ENCODE results near the gene MID1IP1.

MID1IP1 gene

DNA sequence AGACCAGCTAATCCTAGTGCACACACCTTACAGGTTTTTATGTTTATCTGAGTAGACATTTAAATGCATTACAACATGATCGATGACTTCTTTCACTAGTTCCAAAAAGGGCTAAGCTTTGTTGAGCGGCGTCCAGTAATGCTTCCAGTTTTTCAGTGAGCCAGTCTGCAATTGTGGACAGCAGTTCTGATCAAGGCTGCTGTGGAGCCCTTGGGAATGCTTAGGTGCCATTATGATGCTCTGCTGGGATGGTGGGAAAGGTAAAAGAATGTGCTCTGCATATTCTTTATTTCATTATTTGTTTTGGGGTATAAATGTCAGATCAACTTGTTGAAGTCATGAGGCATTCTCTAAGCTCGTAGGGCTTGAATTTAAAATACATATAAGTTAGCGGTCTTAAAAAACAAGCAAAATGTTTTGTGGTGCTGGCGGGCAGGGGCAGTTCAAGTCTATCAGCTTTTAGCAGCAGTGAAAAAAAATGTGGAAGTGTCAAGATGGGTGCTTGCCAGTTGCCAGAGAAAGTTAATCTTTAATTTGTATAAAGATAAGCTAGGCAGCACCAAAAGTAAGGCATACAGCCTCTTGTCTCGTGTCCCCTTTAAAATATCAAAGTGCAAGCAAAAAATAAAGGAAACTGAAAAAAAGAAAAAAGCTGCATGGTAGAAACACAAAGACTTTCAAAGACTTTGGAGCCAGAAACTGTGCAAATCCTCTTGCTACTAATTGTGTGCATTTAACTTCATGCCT lies 5.8 kb downstream of the MID1IP1 start:
- peak; percentile 62 for DNase-seq
- in situ Hi-C loops (cut with MboI; ENCODE audit: low pct_unique_long_range_greater_than_20kb, low sequenced_read_pairs), result loop anchor here (25.0 kb wide), 1 partner anchor 180 kb away; no protein-coding TSS in a partner anchor

DNA sequence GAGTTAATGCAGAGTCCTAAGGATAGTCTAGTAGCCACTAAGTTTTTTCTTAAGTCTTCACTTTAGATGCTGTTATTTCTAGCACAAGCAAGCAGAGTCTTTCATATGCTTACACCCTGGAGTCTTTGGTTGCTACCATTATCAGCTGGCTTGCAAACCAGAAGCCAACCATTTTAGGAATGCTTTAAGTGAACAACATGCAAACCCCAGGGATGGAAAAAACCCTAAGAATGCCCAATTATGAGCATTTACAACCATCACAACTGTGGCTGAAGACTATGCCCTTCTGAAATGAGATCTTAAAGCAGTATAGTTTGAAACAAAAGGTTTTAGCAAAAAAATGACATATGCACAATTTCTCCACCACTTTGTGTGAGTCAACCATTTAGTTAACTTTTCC lies 6.6 kb downstream of the MID1IP1 start:
- no peak for DNase-seq
- in situ Hi-C loops (cut with MboI; ENCODE audit: low pct_unique_long_range_greater_than_20kb, low sequenced_read_pairs), result loop anchor here (25.0 kb wide), 1 partner anchor 179 kb away; no protein-coding TSS in a partner anchor

DNA sequence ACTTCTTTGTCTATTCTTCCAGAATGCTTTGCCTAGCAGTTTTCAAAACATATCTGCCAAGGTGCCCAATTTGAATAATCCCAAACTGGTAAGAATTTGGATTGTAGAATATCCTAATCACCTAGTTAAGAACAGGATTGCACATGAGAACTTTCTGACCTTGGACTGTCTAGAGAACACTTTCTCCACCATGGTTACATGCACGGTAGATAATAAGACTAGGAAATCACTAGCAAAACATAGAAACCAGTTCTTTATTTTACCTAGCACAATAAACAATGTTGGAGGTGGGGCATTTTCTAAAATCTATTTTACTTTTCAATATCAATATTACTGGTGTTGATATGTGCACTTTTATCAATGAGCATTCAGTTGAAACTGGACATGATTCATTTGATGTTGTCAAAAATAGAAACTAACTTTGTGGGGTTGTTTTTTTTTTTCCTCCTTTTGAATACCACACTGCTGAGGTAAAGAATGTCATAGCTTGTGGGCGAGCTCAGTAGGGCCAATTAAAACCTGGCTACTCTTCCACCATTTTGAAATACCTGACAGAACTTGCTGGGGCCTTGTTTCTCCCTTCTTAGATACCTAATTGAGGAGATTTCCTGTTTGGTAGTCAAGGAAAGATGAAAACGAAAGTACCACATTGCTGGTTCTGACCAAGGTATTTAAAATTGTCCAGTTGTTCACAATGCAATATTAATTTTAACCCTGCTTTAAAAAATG lies 10.4 kb downstream of the MID1IP1 start:
- in situ Hi-C loops (cut with MboI; ENCODE audit: low pct_unique_long_range_greater_than_20kb, low sequenced_read_pairs), result loop anchor here (25.0 kb wide), 1 partner anchor 176 kb away; no protein-coding TSS in a partner anchor
- DNase-seq, result peak; percentile 26

DNA sequence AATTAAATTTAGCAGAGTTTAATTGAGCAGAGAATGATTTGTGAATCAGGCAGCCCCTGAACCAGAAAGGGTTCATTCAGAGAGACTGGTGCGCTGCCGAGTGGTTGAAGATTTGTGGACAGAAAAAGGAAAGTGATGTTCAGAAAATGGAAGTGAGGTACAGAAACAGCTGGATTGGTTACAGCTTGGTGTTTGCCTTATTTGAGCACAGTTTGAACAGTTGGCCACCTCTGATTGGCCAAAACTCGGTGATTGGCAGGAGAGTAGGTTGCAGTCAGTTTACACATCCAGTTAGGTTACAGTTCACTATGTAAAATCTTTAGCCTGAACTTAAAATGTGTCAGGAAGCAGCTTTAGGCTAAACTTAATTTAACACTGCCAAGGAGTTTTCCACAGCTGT lies 14.9 kb downstream of the MID1IP1 start:
- in situ Hi-C loops (cut with MboI; ENCODE audit: low pct_unique_long_range_greater_than_20kb, low sequenced_read_pairs), result loop anchor here (25.0 kb wide), 1 partner anchor 171 kb away; no protein-coding TSS in a partner anchor
- DNase-seq, result peak; percentile 35

DNA sequence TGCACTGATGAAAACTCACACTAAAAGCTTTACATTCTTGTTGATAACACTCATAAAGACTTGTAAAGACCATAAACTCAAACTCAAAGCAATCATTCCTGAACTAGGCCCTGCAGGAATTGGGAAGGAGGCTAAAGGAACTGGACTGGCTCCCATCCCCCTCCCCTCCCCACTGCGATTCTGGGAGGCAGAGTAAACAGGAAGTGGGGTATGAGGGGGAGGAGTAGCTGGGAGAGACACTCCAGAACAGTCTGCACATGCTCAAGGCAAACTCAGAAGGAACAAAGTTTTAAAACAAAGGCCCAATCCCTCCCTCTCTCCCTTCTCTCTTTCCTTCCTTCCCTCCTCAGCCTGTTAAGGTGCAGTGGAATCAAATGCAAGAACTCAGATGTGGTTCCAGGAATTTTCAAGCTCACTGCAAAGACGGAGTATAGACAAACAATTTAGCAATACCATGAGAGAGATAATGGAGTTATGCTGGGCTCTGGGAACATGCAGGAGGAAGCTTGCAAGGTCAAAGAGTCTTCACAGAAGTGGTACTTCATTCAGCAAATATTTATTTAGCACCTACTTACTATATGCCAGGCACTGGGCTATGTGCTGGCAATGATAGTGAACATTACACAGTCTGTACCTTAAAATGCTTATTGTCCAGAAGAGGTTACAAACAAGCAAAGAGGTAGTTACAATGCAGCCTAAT lies 15.9 kb downstream of the MID1IP1 start:
- in situ Hi-C loops (cut with MboI; ENCODE audit: low pct_unique_long_range_greater_than_20kb, low sequenced_read_pairs), result loop anchor here (25.0 kb wide), 1 partner anchor 170 kb away; no protein-coding TSS in a partner anchor
- DNase-seq, result peak; percentile 87

DNA sequence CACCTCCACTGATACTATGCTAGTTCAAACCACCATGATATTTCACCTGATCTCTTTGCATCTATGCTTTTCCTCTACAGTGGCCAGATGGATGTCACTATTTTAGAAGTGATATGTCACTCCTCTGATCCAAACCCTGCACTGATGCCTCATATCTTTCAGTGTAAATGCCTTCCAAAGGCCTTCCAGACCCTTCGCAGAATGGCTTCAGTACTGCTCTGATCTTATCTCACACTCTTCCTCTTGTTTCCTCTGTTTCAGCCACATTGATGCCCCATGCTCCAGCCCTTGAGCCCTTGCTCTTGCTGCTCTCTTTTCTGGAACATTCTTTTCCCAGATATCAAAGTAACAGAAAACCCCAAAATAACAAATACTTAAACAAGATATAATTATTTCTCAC lies 17.9 kb downstream of the MID1IP1 start:
- no peak for DNase-seq
- in situ Hi-C loops (cut with MboI; ENCODE audit: low pct_unique_long_range_greater_than_20kb, low sequenced_read_pairs), result loop anchor here (25.0 kb wide), 1 partner anchor 168 kb away; no protein-coding TSS in a partner anchor

DNA sequence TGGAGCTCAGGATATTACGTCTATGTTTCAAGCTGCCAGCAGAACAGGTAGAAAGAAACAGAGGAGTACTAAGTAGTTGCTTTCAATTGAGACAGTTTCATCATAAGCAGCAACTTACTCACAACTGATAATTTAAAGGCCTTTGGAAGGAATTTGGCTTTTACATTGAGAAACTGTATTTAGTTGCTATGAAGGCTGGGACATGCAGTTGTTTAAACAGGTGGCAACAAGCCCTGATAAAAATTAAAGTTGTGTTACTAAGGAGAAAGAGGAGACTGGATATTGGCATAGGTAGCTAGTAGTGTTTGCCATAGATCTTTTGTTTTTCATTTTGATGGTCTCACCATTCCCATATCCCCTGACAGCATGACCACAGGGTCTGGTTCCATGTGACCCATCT lies 18.4 kb downstream of the MID1IP1 start:
- in situ Hi-C loops (cut with MboI; ENCODE audit: low pct_unique_long_range_greater_than_20kb, low sequenced_read_pairs), result loop anchor here (25.0 kb wide), 1 partner anchor 168 kb away; no protein-coding TSS in a partner anchor
- no peak for DNase-seq

DNA sequence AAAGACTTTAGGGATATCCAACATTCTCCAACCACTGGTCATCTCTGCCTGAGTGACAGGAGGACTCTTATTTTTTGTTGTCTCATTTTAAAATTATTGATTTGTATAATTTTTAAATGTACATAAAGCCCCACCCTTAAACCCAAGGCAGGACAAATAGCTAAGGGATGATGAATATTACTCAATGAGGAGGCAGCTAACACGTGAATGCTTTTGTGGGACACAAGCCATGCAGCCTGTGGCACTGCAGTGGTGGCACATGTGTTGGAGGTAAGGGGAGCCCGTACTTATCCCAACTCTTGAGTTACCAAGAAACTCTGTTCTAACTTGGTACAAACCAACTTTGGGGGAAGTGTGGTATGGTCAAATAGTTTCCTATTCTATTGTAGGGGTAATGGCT lies 19.5 kb downstream of the MID1IP1 start:
- no peak for DNase-seq
- in situ Hi-C loops (cut with MboI; ENCODE audit: low pct_unique_long_range_greater_than_20kb, low sequenced_read_pairs), result loop anchor here (25.0 kb wide), 1 partner anchor 167 kb away; no protein-coding TSS in a partner anchor

DNA sequence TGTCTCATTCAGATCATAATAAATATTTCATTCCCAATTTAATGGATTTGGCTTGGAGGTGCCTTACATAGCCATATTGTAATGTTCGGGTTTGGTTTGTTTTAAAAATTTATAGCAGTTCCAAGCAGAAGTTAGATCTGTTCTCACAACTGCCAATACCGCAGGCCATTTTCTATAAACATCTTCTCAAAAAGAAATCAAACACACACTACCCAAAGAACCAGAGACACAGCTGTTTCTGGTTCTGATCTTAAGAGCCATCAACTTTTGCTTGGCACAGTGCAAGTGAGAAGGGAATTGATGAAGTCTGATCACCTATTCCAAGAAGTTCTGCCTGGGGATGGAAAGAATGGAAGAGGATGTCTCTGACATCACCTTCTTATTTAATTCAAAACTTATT lies 22.9 kb downstream of the MID1IP1 start:
- in situ Hi-C loops (cut with MboI; ENCODE audit: low pct_unique_long_range_greater_than_20kb, low sequenced_read_pairs), result loop anchor here (25.0 kb wide), 1 partner anchor 163 kb away; no protein-coding TSS in a partner anchor
- DNase-seq, result no peak

DNA sequence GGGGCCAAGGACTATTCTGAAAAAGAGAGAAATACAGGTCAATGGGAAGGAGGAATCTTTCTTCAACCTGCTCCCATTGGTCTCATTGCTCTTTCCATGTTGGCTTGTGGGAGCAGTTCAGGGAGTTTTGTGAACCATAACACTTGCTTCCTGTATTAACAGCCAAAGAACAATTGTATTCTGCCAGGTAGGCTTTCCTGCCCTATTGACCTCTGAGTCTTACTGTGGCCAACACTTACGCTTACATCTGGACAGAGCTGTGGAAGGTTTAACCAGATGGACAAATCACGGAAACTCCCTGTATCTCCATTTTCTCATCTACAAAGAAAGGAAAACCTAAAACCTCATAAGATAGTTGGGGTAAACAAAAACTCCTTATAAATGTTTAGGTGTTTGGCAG lies 30.7 kb downstream of the MID1IP1 start:
- no peak for DNase-seq

DNA sequence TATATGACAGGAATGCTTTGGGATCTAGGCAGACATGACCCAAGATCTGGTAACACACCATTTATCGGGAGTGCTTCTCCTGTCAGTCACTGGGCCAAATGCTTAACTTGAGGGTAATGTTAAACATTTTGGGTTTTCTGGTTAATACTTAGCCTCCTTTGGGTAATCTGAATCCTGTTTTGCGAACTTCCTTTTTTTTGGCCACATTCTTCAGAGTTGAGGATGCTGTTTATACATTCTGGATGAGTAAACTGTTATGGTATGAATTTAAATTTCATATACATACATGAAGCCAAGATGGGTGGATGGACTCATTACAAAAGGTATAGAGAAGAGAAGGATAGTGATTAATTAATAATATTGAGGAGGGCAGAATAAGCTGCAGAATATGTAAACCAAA lies 36.1 kb downstream of the MID1IP1 start:
- in situ Hi-C loops (cut with MboI; ENCODE audit: low pct_unique_long_range_greater_than_20kb, low sequenced_read_pairs), result no loop called here
- DNase-seq, result no peak

More for the DNA sequence above, 30.7 kb downstream of the MID1IP1 start:
- in situ Hi-C loops (cut with MboI; ENCODE audit: low pct_unique_long_range_greater_than_20kb, low sequenced_read_pairs), result no loop called here

DNA sequence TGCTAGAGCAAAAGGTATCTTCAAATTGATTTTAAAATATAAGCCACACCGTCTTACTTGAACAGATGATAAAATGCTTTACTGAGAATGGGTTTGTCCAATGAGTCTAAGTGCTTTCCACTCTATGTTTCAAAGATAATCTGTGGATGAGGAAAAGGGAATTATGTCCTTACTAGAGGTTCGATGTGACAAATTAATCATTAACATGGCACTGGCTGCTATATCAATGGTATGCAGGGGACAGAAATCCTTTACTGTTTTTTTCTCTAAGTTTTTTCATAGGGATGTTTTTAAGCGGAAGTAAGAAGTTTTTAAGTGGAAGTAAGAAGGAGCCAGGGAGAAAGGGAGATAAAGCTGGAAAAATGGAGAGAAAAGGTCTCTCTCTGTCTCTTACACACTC lies 38.0 kb downstream of the MID1IP1 start:
- no peak for DNase-seq
- in situ Hi-C loops (cut with MboI; ENCODE audit: low pct_unique_long_range_greater_than_20kb, low sequenced_read_pairs), result no loop called here

DNA sequence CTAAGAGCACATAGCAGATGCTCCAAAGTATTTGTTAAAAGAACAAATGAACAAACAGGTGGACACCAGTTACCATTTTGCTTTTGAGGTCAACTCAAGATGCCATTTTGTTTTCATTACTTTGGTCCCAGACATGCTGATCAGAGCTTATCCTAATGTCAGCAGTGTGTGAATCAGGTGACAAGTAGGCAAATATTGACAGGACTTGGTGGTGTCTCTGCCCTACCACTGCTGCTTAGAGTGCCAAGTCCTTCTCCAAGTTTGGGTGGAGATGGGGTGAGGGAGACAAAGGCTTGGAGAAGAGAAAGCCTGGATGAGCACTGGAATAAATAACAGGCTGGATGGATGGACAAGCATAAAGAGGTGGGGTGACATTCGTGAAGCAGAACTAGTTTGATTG lies 38.7 kb downstream of the MID1IP1 start:
- in situ Hi-C loops (cut with MboI; ENCODE audit: low pct_unique_long_range_greater_than_20kb, low sequenced_read_pairs), result no loop called here
- no peak for DNase-seq

DNA sequence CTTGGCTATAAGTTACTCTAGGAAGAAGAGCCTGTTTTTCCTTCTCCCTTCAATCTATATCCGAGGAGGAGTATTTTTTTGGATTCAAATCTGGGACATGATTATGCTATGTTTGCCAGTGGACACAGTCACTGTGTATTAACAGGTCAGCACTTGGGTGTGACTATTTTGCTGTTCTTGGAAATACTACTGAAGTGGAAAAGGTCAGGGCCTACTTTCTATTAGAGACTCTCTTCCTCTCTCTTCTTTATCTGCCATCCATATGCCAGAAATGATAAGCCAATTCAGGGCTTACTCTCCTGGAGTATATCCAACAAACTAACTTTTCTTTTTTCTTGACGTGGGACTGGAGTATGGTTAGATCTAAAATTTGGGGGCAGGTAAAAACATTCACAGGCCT lies 40.5 kb downstream of the MID1IP1 start:
- no peak for DNase-seq
- in situ Hi-C loops (cut with MboI; ENCODE audit: low pct_unique_long_range_greater_than_20kb, low sequenced_read_pairs), result no loop called here

DNA sequence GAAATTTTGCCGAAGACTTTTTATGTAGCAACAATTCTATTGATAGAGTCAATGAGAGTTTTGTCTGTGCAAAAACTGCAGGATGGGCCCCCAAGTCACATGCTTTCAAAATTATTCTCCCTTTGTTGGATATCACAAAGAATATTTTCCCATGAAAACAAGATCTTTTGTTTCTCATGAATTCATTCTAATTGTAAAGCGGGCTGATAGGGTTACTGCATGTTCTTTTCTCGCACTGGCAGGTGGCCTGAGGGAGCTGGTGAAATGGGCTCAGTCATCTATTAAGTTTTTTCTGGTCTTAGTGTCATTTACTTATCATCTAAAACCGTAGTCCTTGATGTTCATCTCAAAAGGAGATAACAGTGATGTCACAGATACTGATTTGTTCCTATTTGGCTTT lies 44.2 kb downstream of the MID1IP1 start:
- DNase-seq, result no peak
- in situ Hi-C loops (cut with MboI; ENCODE audit: low pct_unique_long_range_greater_than_20kb, low sequenced_read_pairs), result no loop called here

DNA sequence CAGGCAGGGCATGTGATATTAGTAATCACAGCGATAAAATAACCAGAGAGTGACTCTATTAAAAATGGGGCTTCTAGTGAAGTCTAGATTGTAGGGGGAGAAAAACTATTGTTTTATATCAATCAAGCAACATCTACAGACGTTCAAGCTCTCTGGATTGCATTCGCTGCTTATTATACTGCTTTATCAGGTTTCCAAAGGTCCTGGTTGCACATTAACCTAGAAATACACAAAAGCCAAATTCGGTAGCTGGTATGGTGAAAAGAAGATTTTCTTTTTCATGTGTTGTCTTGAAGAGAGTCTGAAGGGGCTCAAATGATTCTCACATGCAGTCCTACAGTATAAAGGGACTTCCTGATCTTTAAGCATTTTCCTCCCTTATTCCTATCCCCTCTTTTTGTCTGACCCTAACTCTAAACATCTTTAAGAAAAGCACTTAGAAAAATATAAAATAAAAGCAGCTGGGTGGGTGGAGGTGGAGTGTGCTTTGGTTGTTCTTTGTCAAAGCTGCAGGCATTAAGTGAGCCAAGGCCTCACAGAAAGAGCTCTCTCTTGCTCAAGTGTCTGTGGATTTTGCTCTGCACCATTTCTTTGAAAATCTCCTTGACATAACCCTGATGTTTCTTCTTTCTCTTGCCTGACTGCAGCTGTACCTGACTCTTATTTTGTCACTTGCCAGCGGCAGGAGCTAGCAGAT lies 46.1 kb downstream of the MID1IP1 start:
- no peak for DNase-seq
- in situ Hi-C loops (cut with MboI; ENCODE audit: low pct_unique_long_range_greater_than_20kb, low sequenced_read_pairs), result no loop called here

DNA sequence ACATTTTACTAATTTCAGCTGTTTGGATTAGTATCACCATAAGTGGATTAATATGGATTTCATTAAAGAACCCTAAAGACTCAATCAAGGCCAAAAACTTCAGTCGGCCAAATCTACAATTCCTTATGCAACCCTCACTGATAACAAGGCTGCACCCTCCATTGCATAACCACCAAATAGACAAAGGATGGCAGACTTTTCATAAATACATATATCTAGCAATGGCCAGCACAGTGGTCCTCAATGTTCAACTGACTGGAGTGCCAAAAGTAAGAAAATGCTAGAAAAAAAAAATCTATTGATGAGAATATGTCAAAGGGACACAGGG lies 46.6 kb downstream of the MID1IP1 start:
- no peak for DNase-seq
- in situ Hi-C loops (cut with MboI; ENCODE audit: low pct_unique_long_range_greater_than_20kb, low sequenced_read_pairs), result no loop called here

DNA sequence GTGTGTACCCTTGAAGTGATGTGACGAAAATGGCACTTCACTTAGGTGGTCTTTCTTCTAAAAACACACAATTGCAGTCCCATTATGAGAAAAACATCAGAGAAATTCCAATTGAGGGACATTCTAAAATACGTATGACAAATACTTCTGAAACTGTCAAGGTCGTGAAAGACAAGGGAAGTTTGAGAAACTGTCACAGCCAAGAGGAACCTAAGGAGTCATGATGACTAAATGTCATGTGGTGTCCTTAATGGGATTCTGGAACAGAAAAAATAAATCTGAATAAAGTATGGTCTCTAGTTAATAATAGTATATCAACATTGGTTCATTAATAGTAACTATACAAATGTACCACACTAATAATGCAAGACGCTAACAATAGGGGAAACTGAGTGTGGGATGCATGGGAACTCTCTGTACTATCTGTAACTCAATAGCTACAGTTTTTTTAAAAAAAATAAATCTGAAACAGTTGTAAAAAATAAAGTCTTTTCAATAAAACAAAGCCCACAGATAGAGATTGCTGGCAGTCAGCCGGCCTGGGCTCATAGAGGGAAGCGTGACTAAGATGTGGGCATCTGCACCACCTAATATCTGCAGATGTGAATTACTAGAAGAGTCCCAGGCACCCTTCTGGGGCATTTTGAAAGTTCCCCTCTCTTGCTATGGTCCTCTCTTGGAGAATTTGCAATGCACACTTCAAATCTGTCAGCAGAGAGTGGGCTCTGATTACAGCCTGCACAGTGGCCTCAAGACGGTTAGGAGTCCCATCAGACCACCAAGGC lies 47.6 kb downstream of the MID1IP1 start:
- in situ Hi-C loops (cut with MboI; ENCODE audit: low pct_unique_long_range_greater_than_20kb, low sequenced_read_pairs), result no loop called here
- no peak for DNase-seq

Measured in KBM-7 (cell line).